GM19455 (cell line): ENCODE data around the gene ERC1.
A peak's percentile ranks its signal among the peaks of the same experiment; 100 is the strongest.
"Not testable (repeated sequence)": the region's sequence is repeated elsewhere in the genome, so short reads cannot be mapped to it uniquely, and the experiment has no call there.

Experiments used
- ATAC-seq: cut with Tn5 transposase; IDR thresholded peaks from one replicate; pipeline ENCODE4 v1.9.1; 2021; ENCODE audit not compliant: unreplicated experiment

ERC1 gene

GRCh38 chr12:981176-981828, 9.7 kb upstream of the ERC1 start:
- ATAC-seq = no peak

GRCh38 chr12:981961-982360, 9.1 kb upstream of the ERC1 start:
- no peak for ATAC-seq

DNA sequence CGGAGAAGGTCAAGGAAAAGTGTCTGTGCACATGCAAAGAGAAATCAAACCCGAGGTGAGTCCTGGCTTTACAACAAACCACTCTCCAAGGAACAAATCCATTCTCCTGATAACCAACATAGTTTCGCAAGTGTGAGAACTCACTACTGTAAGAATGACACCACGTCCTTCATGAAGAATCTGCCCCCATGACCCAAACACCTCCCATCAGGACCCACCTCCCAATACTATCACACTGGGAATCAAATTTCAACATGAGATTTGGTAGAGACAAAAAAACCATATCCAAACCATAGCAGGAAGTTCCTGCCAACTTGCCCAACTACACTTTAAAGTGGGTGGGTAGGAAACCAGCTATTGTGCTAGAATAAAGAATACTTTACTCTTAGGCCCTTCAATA, 2.4 kb upstream of the ERC1 start:
- ATAC-seq = no peak

DNA sequence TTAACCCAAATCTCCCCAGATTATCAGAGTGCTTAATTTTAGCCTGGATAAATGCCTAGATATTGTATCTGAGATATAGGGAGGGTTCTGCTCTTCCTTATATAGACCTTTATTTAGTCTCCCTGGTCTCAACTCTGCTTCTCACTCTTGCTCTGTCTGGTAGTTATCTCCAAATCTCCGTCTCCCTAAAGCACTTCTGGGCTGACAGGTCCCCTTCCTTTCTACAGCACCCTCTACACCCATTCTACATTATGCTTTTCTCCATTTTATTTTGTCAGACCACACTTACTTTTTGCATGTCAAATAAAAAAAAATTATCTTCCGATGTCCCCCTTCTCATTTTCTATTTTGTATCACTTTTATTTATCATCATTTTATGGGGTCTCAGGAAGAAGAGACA, 2.0 kb upstream of the ERC1 start:
- no peak for ATAC-seq

DNA sequence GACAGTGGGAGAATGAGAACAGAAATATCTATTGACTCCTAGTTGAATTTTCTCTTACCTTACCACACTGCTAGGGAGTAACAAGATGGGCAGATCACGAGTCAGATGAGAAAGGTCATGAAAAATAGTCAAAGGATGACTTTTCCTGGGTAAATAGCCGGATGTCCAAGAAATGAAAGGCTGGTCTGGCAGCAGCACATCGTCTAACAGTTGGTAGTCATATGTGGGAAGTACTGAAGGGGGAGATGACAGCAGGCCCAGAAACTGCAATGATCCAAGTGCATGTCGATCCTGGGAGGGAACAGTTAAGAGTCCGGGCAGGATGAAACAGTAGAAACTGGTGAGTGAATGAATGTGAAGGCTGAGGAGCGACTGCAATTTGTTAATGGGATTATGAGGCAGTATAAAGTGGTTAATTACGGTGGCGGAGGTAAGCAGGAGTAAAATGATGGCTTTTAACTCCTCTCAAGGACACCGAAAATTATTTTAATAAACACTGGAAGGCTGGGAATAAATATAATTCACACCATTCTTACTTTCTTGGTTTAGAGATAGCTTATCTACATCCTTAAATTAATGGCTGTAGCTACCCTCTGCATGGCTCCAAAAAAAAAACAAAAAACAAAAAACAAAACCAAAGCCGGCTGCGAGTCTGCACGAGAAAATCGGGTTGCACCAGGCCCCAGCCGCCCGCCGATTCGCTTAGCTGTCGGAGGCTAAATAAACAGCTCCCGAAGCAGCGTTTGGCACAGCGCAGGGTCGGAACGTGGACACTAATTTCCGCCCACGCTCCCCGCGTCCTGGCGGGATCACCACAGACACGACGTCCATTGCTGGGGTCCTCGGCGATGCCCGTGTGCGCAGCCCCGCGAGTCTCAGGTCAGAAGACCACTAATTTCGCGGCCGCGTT, 1.0 kb upstream of the ERC1 start:
- ATAC-seq = peak; percentile 17

- ATAC-seq = peak; percentile 45
Measured at GRCh38 chr12:991350-992333, 619 bp downstream of the ERC1 start.

DNA sequence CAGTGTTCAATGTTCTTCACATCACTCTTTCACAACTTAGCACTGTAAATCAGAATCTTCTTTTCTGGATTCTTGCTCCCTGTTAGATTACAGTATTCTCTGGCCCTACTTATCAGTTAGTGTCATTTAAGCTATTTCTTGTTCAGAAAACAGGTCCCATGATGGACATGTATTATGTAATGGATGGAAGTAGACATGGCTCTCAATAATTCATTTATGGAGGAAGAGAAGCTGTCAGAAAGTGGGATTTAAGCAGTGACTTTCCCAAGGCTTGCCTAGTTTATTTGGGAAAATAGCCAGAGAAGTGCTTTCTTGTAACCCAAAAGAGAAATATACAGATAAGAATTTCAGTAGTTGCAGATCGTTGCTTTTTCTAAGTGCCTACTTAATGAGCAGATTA, 1.6 kb downstream of the ERC1 start:
- no peak for ATAC-seq

- no peak for ATAC-seq
Measured at GRCh38 chr12:996881-997280, 5.9 kb downstream of the ERC1 start.

- ATAC-seq = no peak
Measured at GRCh38 chr12:997505-997904, 6.5 kb downstream of the ERC1 start.

DNA sequence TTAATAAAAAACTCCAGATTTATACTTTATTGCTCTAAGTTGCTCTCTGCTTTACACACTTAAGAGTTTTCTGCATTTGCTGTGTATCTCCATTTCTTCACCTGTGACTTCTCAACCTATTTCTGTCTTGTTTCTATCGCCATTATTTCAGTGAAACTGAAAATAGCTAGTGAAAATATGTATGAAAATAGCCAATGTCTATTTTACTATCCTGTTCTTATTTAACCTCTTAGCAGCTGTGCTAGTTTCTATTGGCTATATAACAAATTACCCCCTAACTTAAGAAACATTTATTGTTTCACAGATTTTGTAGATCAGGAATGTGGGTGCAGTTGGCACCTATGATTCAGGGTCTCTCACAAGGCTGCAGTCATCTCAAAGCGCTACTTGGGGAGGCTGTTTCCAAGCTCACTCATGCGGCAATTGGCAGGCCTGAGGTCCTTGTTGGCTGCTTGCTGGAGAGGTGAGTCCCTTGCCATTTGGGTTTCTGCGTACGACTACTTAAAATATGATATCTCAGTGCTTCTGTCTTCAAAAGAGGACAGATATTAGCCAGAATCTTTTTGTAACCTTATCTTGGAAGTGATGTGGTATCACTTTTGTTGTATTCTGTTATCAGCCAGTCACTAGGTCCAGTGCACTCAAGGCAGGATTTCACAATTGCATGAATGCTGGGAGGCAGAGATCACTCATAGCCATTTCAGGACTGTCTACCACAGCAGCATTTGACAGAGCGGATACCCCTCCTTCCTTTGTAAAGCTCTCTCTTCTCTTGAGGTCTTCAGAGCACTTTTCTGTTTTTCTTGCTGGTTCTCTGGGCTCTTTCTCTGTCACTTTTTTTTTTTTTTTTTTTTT, 7.2 kb downstream of the ERC1 start:
- ATAC-seq = peak; percentile 69

DNA sequence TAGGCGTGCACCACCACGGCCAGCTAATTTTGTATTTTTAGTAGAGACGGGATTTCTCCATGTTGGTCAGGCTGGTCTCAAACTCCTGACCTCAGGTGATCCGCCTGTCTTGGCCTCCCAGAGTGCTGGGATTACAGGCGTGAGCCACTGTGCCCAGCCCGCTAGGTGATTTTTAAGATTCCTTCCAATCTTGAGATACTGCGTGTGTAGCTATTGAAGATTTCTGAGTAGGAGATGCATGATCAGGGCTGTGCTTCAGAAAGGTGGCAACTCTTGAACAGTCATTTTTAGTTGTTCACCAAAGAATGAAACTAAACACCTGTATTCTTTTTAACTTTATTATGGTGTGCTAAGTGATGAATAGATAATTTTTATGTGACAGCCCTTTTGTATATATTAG, 8.7 kb downstream of the ERC1 start:
- ATAC-seq = not testable (repeated sequence)

GRCh38 chr12:1001507-1001906, 10.5 kb downstream of the ERC1 start:
- ATAC-seq = no peak

DNA sequence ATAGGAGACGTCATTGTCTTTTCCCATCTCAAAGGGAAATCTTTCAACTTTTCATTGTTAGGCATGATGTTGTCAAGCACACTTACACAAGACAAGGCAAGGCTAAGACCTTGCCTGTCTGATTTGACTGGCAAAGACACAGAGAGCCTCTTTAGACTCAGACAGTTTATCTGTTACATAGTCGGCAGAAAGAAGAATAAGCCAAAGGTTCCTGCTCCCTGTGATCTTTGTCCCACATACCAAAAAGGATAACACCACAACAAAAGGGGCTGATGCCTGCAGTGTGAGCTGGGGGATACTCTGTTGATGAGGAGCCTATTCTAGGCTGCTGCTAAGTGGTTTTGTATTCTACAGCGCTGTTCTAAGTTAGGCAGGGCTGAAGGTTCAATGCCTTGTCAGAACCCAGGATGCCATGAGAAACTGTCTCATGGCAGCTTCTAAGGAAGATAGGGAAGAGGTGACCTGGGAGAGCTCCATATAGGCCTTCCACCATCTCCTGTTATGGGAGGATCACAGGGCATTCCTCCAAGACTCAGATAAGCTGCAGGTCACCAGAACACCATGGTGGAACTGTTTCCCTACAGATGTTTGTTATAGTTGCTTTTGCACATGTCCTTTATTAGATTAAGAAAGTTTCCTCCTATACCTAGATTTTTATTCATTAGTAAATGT, 12.7 kb downstream of the ERC1 start:
- ATAC-seq = no peak

DNA sequence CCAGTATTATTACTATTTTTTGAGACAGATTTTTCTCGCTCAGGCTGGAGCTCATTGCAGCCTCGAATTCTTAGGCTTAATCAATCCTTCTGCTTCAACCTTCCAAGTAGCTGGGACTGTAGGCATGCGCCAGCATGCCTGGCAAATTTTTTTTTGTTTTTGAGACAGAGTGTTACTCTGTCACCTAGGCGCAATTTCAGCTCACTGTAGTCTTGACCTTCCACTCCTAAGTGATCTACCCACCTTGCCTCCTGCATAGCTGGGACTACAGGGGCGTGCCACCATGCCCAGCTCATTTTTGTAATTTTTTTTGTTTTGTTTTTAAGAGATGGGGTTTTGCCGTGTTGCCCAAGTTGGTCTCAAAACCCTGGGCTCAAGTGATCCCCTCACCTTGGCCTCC, 15.2 kb downstream of the ERC1 start:
- no peak for ATAC-seq

GRCh38 chr12:1007276-1007675, 16.3 kb downstream of the ERC1 start:
- no peak for ATAC-seq

- ATAC-seq = no peak
Measured at GRCh38 chr12:1007994-1008393, 17.0 kb downstream of the ERC1 start.

GRCh38 chr12:1011091-1011490, 20.1 kb downstream of the ERC1 start:
- ATAC-seq = no peak

DNA sequence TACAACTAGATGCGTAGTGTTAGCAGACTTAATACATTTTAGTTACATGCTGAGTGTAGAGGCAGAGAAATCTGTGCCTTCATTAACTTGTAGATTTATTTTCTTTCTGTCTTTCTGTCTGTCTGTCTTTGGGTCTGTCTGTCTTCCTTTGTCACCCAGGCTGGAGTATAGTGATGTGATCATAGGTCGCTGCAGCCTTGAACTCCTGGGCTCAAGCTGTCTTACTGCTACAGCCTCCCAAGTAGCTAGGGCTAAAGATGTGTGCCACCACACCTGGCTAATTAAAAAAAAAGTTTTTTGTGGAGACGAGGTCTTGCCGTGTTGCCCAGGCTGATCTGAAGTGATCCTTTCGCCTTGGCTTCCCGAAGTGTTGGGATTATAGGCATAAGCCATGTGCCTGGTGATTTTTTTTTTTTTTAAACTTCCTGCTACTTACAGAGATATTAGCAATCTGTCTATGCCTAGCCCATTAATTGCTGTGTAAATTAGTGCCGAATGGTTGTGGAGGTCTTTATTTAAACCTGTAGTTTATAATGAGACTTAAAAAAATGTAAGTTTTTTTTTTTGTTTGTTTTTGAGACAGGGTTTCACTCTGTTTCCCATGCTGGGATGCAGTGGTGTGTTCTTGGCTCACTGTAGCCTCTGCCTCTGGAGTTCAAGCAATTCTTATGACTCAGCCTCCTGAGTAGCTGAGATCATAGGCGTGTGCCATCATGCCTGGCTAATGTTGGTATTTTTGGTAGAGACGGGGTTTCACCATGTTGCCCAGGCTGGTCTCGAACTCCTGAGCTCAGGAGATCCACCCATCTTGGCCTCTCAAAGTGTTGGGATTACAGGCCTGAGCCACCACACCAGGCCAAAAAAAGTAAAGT, 22.8 kb downstream of the ERC1 start:
- no peak for ATAC-seq

- no peak for ATAC-seq
Measured at GRCh38 chr12:1019283-1019682, 28.3 kb downstream of the ERC1 start.
